CD14-positive monocyte (primary cell): ENCODE measurements around the gene PRR16. TPM values are rescaled to one million over a fixed set of nuclear protein-coding genes. Genes with fewer than 3 reads are reported as not detected.

ENCODE experiments used
- DNase-seq, 3 donors: peaks; one replicate each; pipeline ENCODE4 v3.0.0-alpha.2; 2011 to 2022
- H2AFZ ChIP-seq: 2 replicates; pipeline ENCODE4 v1.6.0; 2012; ENCODE audit warnings: mild to moderate bottlenecking, low read depth, low read length, inconsistent platforms; ENCODE audit not compliant: insufficient read depth, poor library complexity, severe bottlenecking
- H3K27ac ChIP-seq, 2 donors: 1 replicate in 1 of 2; 2 replicates in 1 of 2; pipeline ENCODE4 v1.5.1; 2012 to 2013; ENCODE audit warnings: low read length in 2 of 2, control low read depth in 1 of 2, inconsistent platforms in 1 of 2, low read depth in 1 of 2, mild to moderate bottlenecking in 1 of 2
- H3K27me3 ChIP-seq, 2 donors: one replicate each; pipeline versions ENCODE4 v1.6.0 to v1.6.1; 2011 to 2013; ENCODE audit warnings: low read length in 2 of 2; ENCODE audit not compliant: control insufficient read depth in 2 of 2, insufficient read depth in 2 of 2
- H3K36me3 ChIP-seq, 2 donors: replicated peaks in 1 of 2; 1 replicate in 1 of 2; 2 replicates in 1 of 2; pipeline versions ENCODE4 v1.5.1 to v1.6.1; 2012 to 2013; ENCODE audit warnings: low read length in 2 of 2, control low read depth in 1 of 2, inconsistent platforms in 1 of 2, mild to moderate bottlenecking in 1 of 2; ENCODE audit not compliant: insufficient read depth in 2 of 2, control insufficient read depth in 1 of 2
- H3K4me1 ChIP-seq, 2 donors: 1 replicate in 1 of 2; 2 replicates in 1 of 2; pipeline versions ENCODE4 v1.5.1 to v1.6.1; 2012 to 2013; ENCODE audit warnings: low read length in 2 of 2, control low read depth in 1 of 2, inconsistent platforms in 1 of 2, mild to moderate bottlenecking in 1 of 2, moderate library complexity in 1 of 2; ENCODE audit not compliant: insufficient read depth in 2 of 2, control insufficient read depth in 1 of 2
- H3K4me2 ChIP-seq: replicated peaks from 2 replicates; pipeline ENCODE3; 2012; ENCODE audit warnings: low read length, moderate library complexity, mild to moderate bottlenecking; ENCODE audit not compliant: poor library complexity, severe bottlenecking; ENCODE audit errors: extremely low read depth
- H3K4me3 ChIP-seq, 3 experiments: fragments of 200-600 bp in 1 of 3; sonication (generic) in 1 of 3; replicated peaks in 1 of 3; 1 replicate in 2 of 3; 2 replicates in 1 of 3; pipeline ENCODE4 v1.5.1; 2011 to 2013; ENCODE audit warnings: low read length in 3 of 3, mild to moderate bottlenecking in 3 of 3, control low read depth in 2 of 3, low read depth in 2 of 3, inconsistent platforms in 1 of 3, moderate library complexity in 1 of 3
- H3K79me2 ChIP-seq: 2 replicates; pipeline ENCODE4 v1.6.0; 2012; ENCODE audit warnings: mild to moderate bottlenecking, control low read depth, inconsistent platforms, low read length, moderate library complexity; ENCODE audit not compliant: insufficient read depth
- H3K9ac ChIP-seq: 2 replicates; pipeline ENCODE4 v1.6.0; 2017; ENCODE audit warnings: low read length, mild to moderate bottlenecking; ENCODE audit not compliant: insufficient read depth, poor library complexity, severe bottlenecking
- H3K9me3 ChIP-seq, 2 donors: replicated peaks in 1 of 2; 1 replicate in 1 of 2; 2 replicates in 1 of 2; pipeline versions ENCODE4 v1.5.1 to v1.6.1; 2012 to 2013; ENCODE audit warnings: low read length in 2 of 2, control low read depth in 1 of 2; ENCODE audit not compliant: control insufficient read depth in 1 of 2, insufficient read depth in 1 of 2
- H4K20me1 ChIP-seq: 2 replicates; pipeline ENCODE4 v1.6.0; 2012; ENCODE audit warnings: mild to moderate bottlenecking, low read length, control low read depth, moderate library complexity; ENCODE audit not compliant: insufficient read depth
- H3K27ac Mint-ChIP-seq, 7 donors: one replicate each; pipeline ENCODE4 v1.8.0; 2020; ENCODE audit warnings: mild to moderate bottlenecking in 7 of 7, mixed read lengths in 7 of 7, moderate library complexity in 6 of 7, inconsistent platforms in 2 of 7
- H3K27me3 Mint-ChIP-seq, 3 donors: one replicate each; pipeline ENCODE4 v1.8.0; 2021 to 2022; ENCODE audit warnings: low read depth in 3 of 3, mild to moderate bottlenecking in 3 of 3, mixed read lengths in 3 of 3, moderate library complexity in 3 of 3, inconsistent platforms in 1 of 3
- H3K36me3 Mint-ChIP-seq, 2 donors: one replicate each; pipeline ENCODE4 v1.8.0; 2020; ENCODE audit warnings: mixed read lengths in 2 of 2, inconsistent platforms in 1 of 2, mild to moderate bottlenecking in 1 of 2
- H3K4me1 Mint-ChIP-seq: one replicate; pipeline ENCODE4 v1.8.0; 2020; ENCODE audit warnings: mild to moderate bottlenecking, mixed read lengths
- H3K4me3 Mint-ChIP-seq, 2 donors: one replicate each; pipeline ENCODE4 v1.8.0; 2020; ENCODE audit warnings: mild to moderate bottlenecking in 2 of 2, mixed read lengths in 2 of 2, moderate library complexity in 1 of 2
- H3K9me3 Mint-ChIP-seq, 7 donors: one replicate each; pipeline ENCODE4 v1.8.0; 2020 to 2022; ENCODE audit warnings: mixed read lengths in 7 of 7, mild to moderate bottlenecking in 6 of 7, moderate library complexity in 6 of 7, inconsistent platforms in 2 of 7
- CTCF ChIP-seq: fragments of 200-600 bp; IDR thresholded peaks from one replicate; pipeline ENCODE4 v1.8.0; 2022; ENCODE audit warnings: antibody characterized with exemption, mild to moderate bottlenecking
- WGBS: methylation state at CpG from one replicate; pipeline ENCODE4 v1.1.5; 2013; ENCODE audit warnings: missing lambda C conversion rate; ENCODE audit not compliant: insufficient coverage; 5-methylcytosine and 5-hydroxymethylcytosine counted together
- intact Hi-C, 2 donors: fragments of 100-400 bp; cut with micrococcal nuclease; formaldehyde crosslinking; loops; one replicate each; pipeline versions ENCODE4 v1.15.0 to v1.15.1; 2023
- polyA plus RNA-seq, 3 donors: library from polyadenylated mRNA; depleted of rRNA in 1 of 3; unstranded in 2 of 3; stranded (reverse) in 1 of 3; fragments of 300-500 nt in 2 of 3; fragments of >200 nt in 1 of 3; fragmentation: Illumina TruSeq in 2 of 3; gene quantifications; 1 replicate in 2 of 3; 2 replicates in 1 of 3; pipeline ENCODE4 v1.2.3, GENCODE V29; 2012 to 2021

PRR16 gene
- polyA plus RNA-seq, 3 donors, result 0.14 to 0.74 (median 0.56) TPM

DNA sequence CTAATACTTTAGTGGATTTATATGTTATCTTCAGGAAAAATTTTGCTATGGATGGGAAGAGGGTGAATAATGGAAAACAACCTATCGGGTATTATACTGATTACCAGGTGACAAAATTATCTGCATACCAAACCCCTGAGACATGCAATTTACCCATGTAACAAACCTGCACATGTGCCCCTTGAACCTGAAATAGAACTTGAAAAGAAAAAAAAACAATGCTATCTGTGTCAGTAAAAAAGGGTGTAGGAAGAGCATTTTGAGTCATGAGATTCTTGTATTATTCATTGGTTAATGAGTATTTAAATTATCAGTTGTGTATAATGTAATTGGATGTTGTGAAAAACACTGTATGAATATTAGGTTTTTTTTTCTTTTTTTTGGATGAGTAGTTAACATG is 75.4 kb downstream of the PRR16 start:
- peaks cover 0 to 3% (median 0%) of the 10 kb centered on the region in 7 donors for H3K9me3 Mint-ChIP-seq
- no peak overlapping the region for H2AFZ ChIP-seq
- no peaks in the 10 kb centered on the region for H3K36me3 ChIP-seq
- no peak for DNase-seq
- WGBS, result no CpG with 5 or more reads among the region's 1 CpG
- peaks cover 0 to 2% (median 1%) of the 10 kb centered on the region in 3 donors for H3K27me3 Mint-ChIP-seq
- peaks cover 5% of the 10 kb centered on the region for H3K4me1 Mint-ChIP-seq
- H3K4me2 ChIP-seq, result no peak overlapping the region
- H3K4me3 Mint-ChIP-seq, result no peak overlapping the region
- H3K36me3 Mint-ChIP-seq, result no peaks in the 10 kb centered on the region
- no peak overlapping the region for H3K27ac ChIP-seq
- no peak overlapping the region for H3K27ac Mint-ChIP-seq
- no peak overlapping the region for H3K4me3 ChIP-seq
- no peak overlapping the region for H3K9ac ChIP-seq
- H3K4me1 ChIP-seq, result no peaks in the 10 kb centered on the region
- intact Hi-C loops, result no loop called here
- no peaks in the 10 kb centered on the region for H3K27me3 ChIP-seq
- H3K9me3 ChIP-seq, result no peaks in the 10 kb centered on the region
- H4K20me1 ChIP-seq, result no peaks in the 10 kb centered on the region
- TF ChIP-seq CTCF, result no peak
- H3K79me2 ChIP-seq, result no peaks in the 10 kb centered on the region

DNA sequence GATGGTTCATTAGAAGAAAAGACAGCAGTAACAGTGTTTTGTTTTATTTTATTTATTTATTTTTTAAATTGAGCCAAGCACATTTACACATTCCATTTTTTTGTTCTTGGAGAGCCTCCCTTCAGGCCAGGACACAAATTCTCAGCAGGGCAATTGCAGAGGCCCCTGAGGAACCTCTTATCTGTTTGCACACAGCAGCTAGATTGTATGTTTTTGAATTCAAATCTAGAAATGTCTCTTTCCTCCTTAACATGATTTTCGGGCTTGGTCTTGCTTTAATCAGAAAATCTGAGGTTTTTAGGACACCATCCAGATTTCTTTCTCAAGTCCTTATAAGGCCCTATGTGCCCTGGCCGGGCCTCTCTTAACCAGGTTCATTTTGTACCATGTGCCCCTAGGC is 76.0 kb downstream of the PRR16 start:
- Mint-ChIP-seq H3K9me3 (peaks cover 0 to 3% (median 0%) of the 10 kb centered on the region in 7 donors), H3K36me3 (no peaks in the 10 kb centered on the region), H3K4me3 (no peak overlapping the region), H3K27ac (no peak overlapping the region), H3K4me1 (peaks cover 5% of the 10 kb centered on the region), H3K27me3 (peaks cover 0 to 2% (median 1%) of the 10 kb centered on the region in 3 donors)
- no peaks in the 10 kb centered on the region for H3K36me3 ChIP-seq
- H3K79me2 ChIP-seq, result no peaks in the 10 kb centered on the region
- H3K4me1 ChIP-seq, result no peaks in the 10 kb centered on the region
- no peaks in the 10 kb centered on the region for H4K20me1 ChIP-seq
- 100% methylated on average over 1 of the region's 2 CpGs for WGBS
- H3K27ac ChIP-seq, result no peak overlapping the region
- no peak for DNase-seq
- H3K27me3 ChIP-seq, result no peaks in the 10 kb centered on the region
- no peak for TF ChIP-seq CTCF
- no peak overlapping the region for H3K9ac ChIP-seq
- intact Hi-C loops, result no loop called here
- H3K4me2 ChIP-seq, result no peak overlapping the region
- H3K9me3 ChIP-seq, result no peaks in the 10 kb centered on the region
- no peak overlapping the region for H3K4me3 ChIP-seq
- no peak overlapping the region for H2AFZ ChIP-seq
